ENCODE measurements around the gene GMDS. TPM values are rescaled to one million over a fixed set of nuclear protein-coding genes. Genes with fewer than 3 reads are reported as not detected.

Gene GMDS
- polyA plus RNA-seq, 1 of the 3 experiments (the other 2 are of a cell fraction) = 12.3 TPM

- TF ChIP-seq TAF1 (IDR thresholded peaks at IDR 0.05; ENCODE audit: borderline replicate concordance, low read depth, low read length) (no peak), ELF1 (IDR thresholded peaks at IDR 0.05) (no peak), GABPA (IDR thresholded peaks at IDR 0.05; ENCODE audit: low read depth) (no peak), RCOR1 (IDR thresholded peaks at IDR 0.05; ENCODE audit: low read length) (no peak)
- TF ChIP-seq, protein P1, sequence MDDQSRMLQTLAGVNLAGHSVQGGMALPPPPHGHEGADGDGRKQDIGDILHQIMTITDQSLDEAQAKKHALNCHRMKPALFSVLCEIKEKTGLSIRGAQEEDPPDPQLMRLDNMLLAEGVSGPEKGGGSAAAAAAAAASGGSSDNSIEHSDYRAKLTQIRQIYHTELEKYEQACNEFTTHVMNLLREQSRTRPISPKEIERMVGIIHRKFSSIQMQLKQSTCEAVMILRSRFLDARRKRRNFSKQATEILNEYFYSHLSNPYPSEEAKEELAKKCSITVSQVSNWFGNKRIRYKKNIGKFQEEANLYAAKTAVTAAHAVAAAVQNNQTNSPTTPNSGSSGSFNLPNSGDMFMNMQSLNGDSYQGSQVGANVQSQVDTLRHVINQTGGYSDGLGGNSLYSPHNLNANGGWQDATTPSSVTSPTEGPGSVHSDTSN (IDR thresholded peaks at IDR 0.05) = no peak
Observed at GRCh38 chr6:1894954-1895353, 350.5 kb downstream of the GMDS start (continued).

GRCh38 chr6:1893470-1894130 lies 351.8 kb downstream of the GMDS start:
- no peaks in the 10 kb centered on the region for H3K9me3 ChIP-seq
- H3K79me2 ChIP-seq (ENCODE audit: insufficient read depth) = no peaks in the 10 kb centered on the region
- H3K9me2 ChIP-seq = no peaks in the 10 kb centered on the region
- no peak overlapping the region for H3K9ac ChIP-seq
- peaks cover 0 to 6% of the 10 kb centered on the region in 2 experiments; a peak in 1 of 4 replicates for H3K4me1 ChIP-seq (ENCODE audit: control insufficient read depth in 1 of 2, insufficient read depth in 2 of 2, low read depth in 1 of 2, low read length in 1 of 2)
- H3F3A ChIP-seq (replicated peaks; ENCODE audit: insufficient read depth) = no peaks in the 10 kb centered on the region
- H3K4me3 ChIP-seq (ENCODE audit: low read depth in 2 of 2, low read length in 1 of 2) = no peak overlapping the region
- H3K4me2 ChIP-seq = no peak overlapping the region
- H3K27me3 ChIP-seq (ENCODE audit: insufficient read depth) = no peaks in the 10 kb centered on the region
- H2AFZ ChIP-seq (ENCODE audit: low read depth) = no peak overlapping the region
- H3K27ac ChIP-seq (ENCODE audit: low read depth in 2 of 2, low read length in 1 of 2) = no peak overlapping the region
- DNase-seq = no peak
- ChIA-PET CTCF (interaction anchor here (0.7 to 2.5 kb wide), 12 partner anchors 9 to 296 kb away, joined by 3 to 9 read pairs (median 4); no protein-coding TSS in a partner anchor), POLR2A (no interaction called here)
- 72% methylated on average over 11 of the region's 11 CpGs for WGBS (ENCODE audit: low lambda C conversion rate)
- H3K36me3 ChIP-seq (replicated peaks in 1 of 2; ENCODE audit: control insufficient read depth in 1 of 2, insufficient read depth in 2 of 2, low read length in 1 of 2) = no peaks in the 10 kb centered on the region
- no peaks in the 10 kb centered on the region for H4K20me1 ChIP-seq (ENCODE audit: insufficient read depth)
- TF ChIP-seq CHD2 (IDR thresholded peaks at IDR 0.05; ENCODE audit: low read length, partially characterized antibody) (peak; percentile 21), EP300 (IDR thresholded peaks at IDR 0.05; ENCODE audit: borderline replicate concordance in 1 of 2, low read depth in 1 of 2, low read length in 1 of 2) (peak in 1 of 2 experiments; percentile 56; a peak in 1 of 4 replicates), MEF2A (IDR thresholded peaks at IDR 0.05; ENCODE audit: borderline replicate concordance, low read depth) (no peak), GABPA (IDR thresholded peaks at IDR 0.05; ENCODE audit: low read depth) (no peak), YY1 (IDR thresholded peaks at IDR 0.05; ENCODE audit: low read depth) (no peak), RXRA (IDR thresholded peaks at IDR 0.05; ENCODE audit: borderline replicate concordance, low read depth) (no peak), ELF1 (IDR thresholded peaks at IDR 0.05) (no peak), NRF1 (IDR thresholded peaks at IDR 0.05; ENCODE audit: low read depth, low read length) (no peak), IRF3 (IDR thresholded peaks at IDR 0.05; ENCODE audit: low read depth, low read length) (no peak), FOSL2 (IDR thresholded peaks at IDR 0.05; ENCODE audit: borderline replicate concordance, low read depth) (no peak), NFIC (IDR thresholded peaks at IDR 0.05; ENCODE audit: borderline replicate concordance) (no peak), TEAD4 (IDR thresholded peaks at IDR 0.05; ENCODE audit: borderline replicate concordance, insufficient read depth) (no peak), RFX5 (IDR thresholded peaks at IDR 0.05; ENCODE audit: low read length) (no peak), SIN3A (IDR thresholded peaks at IDR 0.05; ENCODE audit: borderline replicate concordance, low read depth, low read length) (no peak), SMC3 (IDR thresholded peaks at IDR 0.05; ENCODE audit: low read depth, low read length) (peak; percentile 38; the same call in 1 of the 2 replicates), FOXM1 (IDR thresholded peaks at IDR 0.05; ENCODE audit: low read depth) (no peak), MXI1 (IDR thresholded peaks at IDR 0.05; ENCODE audit: low read depth, low read length) (no peak), TAF1 (IDR thresholded peaks at IDR 0.05; ENCODE audit: borderline replicate concordance, low read depth, low read length) (no peak), TCF12 (IDR thresholded peaks at IDR 0.05) (no peak), MAX (IDR thresholded peaks at IDR 0.05; ENCODE audit: low read depth) (no peak)
- TF ChIP-seq, protein P2, sequence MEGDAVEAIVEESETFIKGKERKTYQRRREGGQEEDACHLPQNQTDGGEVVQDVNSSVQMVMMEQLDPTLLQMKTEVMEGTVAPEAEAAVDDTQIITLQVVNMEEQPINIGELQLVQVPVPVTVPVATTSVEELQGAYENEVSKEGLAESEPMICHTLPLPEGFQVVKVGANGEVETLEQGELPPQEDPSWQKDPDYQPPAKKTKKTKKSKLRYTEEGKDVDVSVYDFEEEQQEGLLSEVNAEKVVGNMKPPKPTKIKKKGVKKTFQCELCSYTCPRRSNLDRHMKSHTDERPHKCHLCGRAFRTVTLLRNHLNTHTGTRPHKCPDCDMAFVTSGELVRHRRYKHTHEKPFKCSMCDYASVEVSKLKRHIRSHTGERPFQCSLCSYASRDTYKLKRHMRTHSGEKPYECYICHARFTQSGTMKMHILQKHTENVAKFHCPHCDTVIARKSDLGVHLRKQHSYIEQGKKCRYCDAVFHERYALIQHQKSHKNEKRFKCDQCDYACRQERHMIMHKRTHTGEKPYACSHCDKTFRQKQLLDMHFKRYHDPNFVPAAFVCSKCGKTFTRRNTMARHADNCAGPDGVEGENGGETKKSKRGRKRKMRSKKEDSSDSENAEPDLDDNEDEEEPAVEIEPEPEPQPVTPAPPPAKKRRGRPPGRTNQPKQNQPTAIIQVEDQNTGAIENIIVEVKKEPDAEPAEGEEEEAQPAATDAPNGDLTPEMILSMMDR (IDR thresholded peaks at IDR 0.05) = peak; percentile 30
- TF ChIP-seq, protein P3, sequence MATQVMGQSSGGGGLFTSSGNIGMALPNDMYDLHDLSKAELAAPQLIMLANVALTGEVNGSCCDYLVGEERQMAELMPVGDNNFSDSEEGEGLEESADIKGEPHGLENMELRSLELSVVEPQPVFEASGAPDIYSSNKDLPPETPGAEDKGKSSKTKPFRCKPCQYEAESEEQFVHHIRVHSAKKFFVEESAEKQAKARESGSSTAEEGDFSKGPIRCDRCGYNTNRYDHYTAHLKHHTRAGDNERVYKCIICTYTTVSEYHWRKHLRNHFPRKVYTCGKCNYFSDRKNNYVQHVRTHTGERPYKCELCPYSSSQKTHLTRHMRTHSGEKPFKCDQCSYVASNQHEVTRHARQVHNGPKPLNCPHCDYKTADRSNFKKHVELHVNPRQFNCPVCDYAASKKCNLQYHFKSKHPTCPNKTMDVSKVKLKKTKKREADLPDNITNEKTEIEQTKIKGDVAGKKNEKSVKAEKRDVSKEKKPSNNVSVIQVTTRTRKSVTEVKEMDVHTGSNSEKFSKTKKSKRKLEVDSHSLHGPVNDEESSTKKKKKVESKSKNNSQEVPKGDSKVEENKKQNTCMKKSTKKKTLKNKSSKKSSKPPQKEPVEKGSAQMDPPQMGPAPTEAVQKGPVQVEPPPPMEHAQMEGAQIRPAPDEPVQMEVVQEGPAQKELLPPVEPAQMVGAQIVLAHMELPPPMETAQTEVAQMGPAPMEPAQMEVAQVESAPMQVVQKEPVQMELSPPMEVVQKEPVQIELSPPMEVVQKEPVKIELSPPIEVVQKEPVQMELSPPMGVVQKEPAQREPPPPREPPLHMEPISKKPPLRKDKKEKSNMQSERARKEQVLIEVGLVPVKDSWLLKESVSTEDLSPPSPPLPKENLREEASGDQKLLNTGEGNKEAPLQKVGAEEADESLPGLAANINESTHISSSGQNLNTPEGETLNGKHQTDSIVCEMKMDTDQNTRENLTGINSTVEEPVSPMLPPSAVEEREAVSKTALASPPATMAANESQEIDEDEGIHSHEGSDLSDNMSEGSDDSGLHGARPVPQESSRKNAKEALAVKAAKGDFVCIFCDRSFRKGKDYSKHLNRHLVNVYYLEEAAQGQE (IDR thresholded peaks at IDR 0.05; ENCODE audit: low read depth, low read length) = no peak

Data from SK-N-SH (cell line).